ENCODE measurements around the gene GIMAP2.

DNA sequence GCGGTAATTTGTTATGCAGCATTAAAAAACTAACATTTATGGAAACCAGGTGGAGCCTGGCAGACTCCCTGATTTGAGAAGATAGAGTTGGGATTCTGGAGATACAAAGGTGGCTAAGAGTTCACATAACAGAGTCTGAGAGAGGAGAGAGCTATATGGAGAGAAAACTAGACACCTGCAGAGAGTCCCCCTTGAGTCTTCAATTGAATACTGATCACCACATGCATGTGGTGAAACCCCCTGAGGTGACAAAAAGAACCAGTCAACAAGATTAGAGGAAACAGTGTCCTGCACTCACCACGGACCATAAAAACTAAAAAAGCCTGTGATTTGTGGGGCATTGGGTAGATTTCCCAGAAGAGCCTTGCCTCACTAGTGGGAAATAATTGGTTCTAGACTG lies 10.1 kb downstream of the GIMAP2 start:
- TF ChIP-seq, protein P1, sequence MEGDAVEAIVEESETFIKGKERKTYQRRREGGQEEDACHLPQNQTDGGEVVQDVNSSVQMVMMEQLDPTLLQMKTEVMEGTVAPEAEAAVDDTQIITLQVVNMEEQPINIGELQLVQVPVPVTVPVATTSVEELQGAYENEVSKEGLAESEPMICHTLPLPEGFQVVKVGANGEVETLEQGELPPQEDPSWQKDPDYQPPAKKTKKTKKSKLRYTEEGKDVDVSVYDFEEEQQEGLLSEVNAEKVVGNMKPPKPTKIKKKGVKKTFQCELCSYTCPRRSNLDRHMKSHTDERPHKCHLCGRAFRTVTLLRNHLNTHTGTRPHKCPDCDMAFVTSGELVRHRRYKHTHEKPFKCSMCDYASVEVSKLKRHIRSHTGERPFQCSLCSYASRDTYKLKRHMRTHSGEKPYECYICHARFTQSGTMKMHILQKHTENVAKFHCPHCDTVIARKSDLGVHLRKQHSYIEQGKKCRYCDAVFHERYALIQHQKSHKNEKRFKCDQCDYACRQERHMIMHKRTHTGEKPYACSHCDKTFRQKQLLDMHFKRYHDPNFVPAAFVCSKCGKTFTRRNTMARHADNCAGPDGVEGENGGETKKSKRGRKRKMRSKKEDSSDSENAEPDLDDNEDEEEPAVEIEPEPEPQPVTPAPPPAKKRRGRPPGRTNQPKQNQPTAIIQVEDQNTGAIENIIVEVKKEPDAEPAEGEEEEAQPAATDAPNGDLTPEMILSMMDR (IDR thresholded peaks at IDR 0.05) = no peak
- TF ChIP-seq EP300 (IDR thresholded peaks at IDR 0.05) (no peak), POLR2AphosphoS5 (IDR thresholded peaks at IDR 0.05) (no peak)
